ENCODE data around the gene NUDT22. TPM values are rescaled to one million over a fixed set of nuclear protein-coding genes. Genes with fewer than 3 reads are reported as not detected.
A peak's percentile ranks its signal among the peaks of the same experiment; 100 is the strongest.

NUDT22 gene
- polyA plus RNA-seq, 2 of the 4 experiments (the other 2 are of a cell fraction), result 21.5 to 33.2 TPM

- no peak for TF ChIP-seq JUNB (IDR thresholded peaks at IDR 0.05)
- no peak for TF ChIP-seq HMGXB4 (CRISPR knock-in tag; IDR thresholded peaks at IDR 0.05; ENCODE audit: borderline replicate concordance)
- TF ChIP-seq CTCF (IDR thresholded peaks at IDR 0.05), result no peak
- no peak for TF ChIP-seq CHD4 (IDR thresholded peaks at IDR 0.05; ENCODE audit: borderline replicate concordance)
- TF ChIP-seq MYC (IDR thresholded peaks at IDR 0.05; ENCODE audit: borderline replicate concordance, low read length), result peak; percentile 71; the same call in 1 of the 2 replicates
- TF ChIP-seq CEBPB (IDR thresholded peaks at IDR 0.05), result no peak
- no peak for TF ChIP-seq ZSCAN20 (CRISPR knock-in tag; IDR thresholded peaks at IDR 0.05)
- TF ChIP-seq KDM5A (IDR thresholded peaks at IDR 0.05), result no peak
- no peak for TF ChIP-seq ESRRA (IDR thresholded peaks at IDR 0.05; ENCODE audit: borderline replicate concordance, low read length)
- no peak for TF ChIP-seq RCOR1 (IDR thresholded peaks at IDR 0.05; ENCODE audit: low read depth, low read length)
- no peak for TF ChIP-seq SMC3 (IDR thresholded peaks at IDR 0.05)
- TF ChIP-seq BHLHE40 (IDR thresholded peaks at IDR 0.05; ENCODE audit: low read depth, low read length), result no peak
- peak; percentile 58; the same call in 1 of the 2 replicates for TF ChIP-seq E2F6 (IDR thresholded peaks at IDR 0.05; ENCODE audit: borderline replicate concordance, low read depth)
- TF ChIP-seq HEYL (CRISPR knock-in tag; IDR thresholded peaks at IDR 0.05), result no peak
- no peak for TF ChIP-seq KDM1A (IDR thresholded peaks at IDR 0.05; ENCODE audit: low read depth)
- TF ChIP-seq HOXB5 (CRISPR knock-in tag; IDR thresholded peaks at IDR 0.05), result no peak
- TF ChIP-seq NFE2L2 (conservative IDR thresholded peaks at IDR 0.05; ENCODE audit: low read length), result no peak
These were observed 40.2 kb upstream of the NUDT22 start, which contains the start of gene STIP1 (continued) for GRCh38 chr11:64185693-64186491.

GRCh38 chr11:64186492-64187165, 39.4 kb upstream of the NUDT22 start:
- POLR2A ChIA-PET, result interaction anchor here (1.0 to 2.3 kb wide), 11 partner anchors 11 to 130 kb away, joined by 3 to 22 read pairs (median 7); partner anchors contain the start of genes FKBP2, MACROD1, NUDT22 and PPP1R14B
- Histone ChIP-seq H3K4me2 (no peak overlapping the region), H3K4me3 (no peak overlapping the region), H3K27ac (no peak overlapping the region; a peak in 1 of 6 replicates), H3K9me3 (no peaks in the 10 kb centered on the region), H3K4me1 (peaks cover 20% of the 10 kb centered on the region)
- WGBS (ENCODE audit: missing lambda C conversion rate), result 3% methylated on average over 30 of the region's 48 CpGs
- ATAC-seq (peak in 1 of 2 experiments; percentile 0; a peak in 1 of 6 replicates), FAIRE-seq (no peak), DNase-seq (ENCODE audit: low read depth in 1 of 2, low spot score in 1 of 2) (no peak)
- CTCF ChIA-PET, result interaction anchor here (1.0 to 3.4 kb wide), 6 partner anchors 11 to 188 kb away, joined by 3 to 29 read pairs (median 6); partner anchors contain the start of gene FERMT3
- TF ChIP-seq EHMT2 (IDR thresholded peaks at IDR 0.05; ENCODE audit: low read depth), result no peak
- no peak for TF ChIP-seq HMGXB4 (CRISPR knock-in tag; IDR thresholded peaks at IDR 0.05; ENCODE audit: borderline replicate concordance)
- TF ChIP-seq TP53 (CRISPR knock-in tag; IDR thresholded peaks at IDR 0.05), result no peak
- no peak for TF ChIP-seq JUN (IDR thresholded peaks at IDR 0.05)
- no peak for TF ChIP-seq KDM1A (IDR thresholded peaks at IDR 0.05; ENCODE audit: low read depth)
